Right lobe of liver (tissue), 4 donors: ENCODE results near the gene KAZN.

Source experiments
- CTCF ChIP-seq, 4 donors: fragments of 200-600 bp in 3 of 4; fragments of 450-650 bp in 1 of 4; IDR thresholded peaks; one replicate each; pipeline versions ENCODE4 v1.5.1 to v1.8.0; 2016 to 2022; ENCODE audit warnings: antibody characterized with exemption in 4 of 4, mild to moderate bottlenecking in 2 of 4
- POLR2A ChIP-seq: fragments of 450-650 bp; IDR thresholded peaks from one replicate; pipeline ENCODE4 v1.6.1; 2017; ENCODE audit warnings: antibody characterized with exemption, mild to moderate bottlenecking
- donor health status: DM: no; HTN: no; CAD: no.
- donor health status: DM: no; HTN: no; CAD: no.
- donor health status: DM: no; HTN: yes; CAD: no.

- TF ChIP-seq POLR2A, result no peak
- TF ChIP-seq CTCF (IDR thresholded peaks at IDR 0.05), result peak; percentile 37 to 79 (median 62)
Measured at GRCh38 chr1:14778898-14779865, 180.7 kb downstream of the KAZN start.
